ENCODE data around the gene SMIM5. TPM values are rescaled to one million over a fixed set of nuclear protein-coding genes. Genes with fewer than 3 reads are reported as not detected.

Gene SMIM5
- total and polyA plus RNA-seq, 2 experiments from 2014 or later = 0.08 TPM; not detected in 1

DNA sequence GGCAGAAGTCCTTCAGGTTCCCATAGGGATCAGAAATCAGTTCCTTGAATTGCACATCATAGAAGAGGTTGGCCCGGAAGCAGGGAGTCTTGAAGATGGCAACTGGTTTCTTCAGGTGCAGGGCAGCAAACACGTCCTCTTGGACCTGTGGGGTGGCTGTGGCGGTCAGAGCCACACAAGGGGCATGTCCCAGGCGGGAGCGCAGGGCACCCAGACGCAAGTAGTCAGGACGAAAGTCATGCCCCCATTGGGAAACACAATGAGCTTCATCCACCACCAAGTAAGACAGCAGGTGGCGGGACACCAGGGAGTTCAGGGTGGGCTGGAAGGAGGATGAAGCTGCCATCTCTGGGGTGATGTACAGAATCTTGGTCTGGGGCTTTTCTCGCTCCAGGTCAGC is 29.3 kb downstream of the SMIM5 start:
- Histone ChIP-seq H3K27ac (no peak overlapping the region), H3K9me3 (ENCODE audit: low read depth) (no peaks in the 10 kb centered on the region), H3K4me2 (ENCODE audit: unreplicated experiment) (no peak overlapping the region), H3K4me1 (ENCODE audit: insufficient read depth) (peaks cover 7% of the 10 kb centered on the region; the same call in 1 of the 2 replicates), H3K9ac (no peak overlapping the region), H3K79me2 (ENCODE audit: insufficient read depth) (peaks cover 27% of the 10 kb centered on the region), H3K27me3 (replicated peaks; ENCODE audit: insufficient read depth) (no peaks in the 10 kb centered on the region), H3K4me3 (no peak overlapping the region), H3K36me3 (ENCODE audit: low read depth) (no peaks in the 10 kb centered on the region; the same call in 1 of the 2 replicates), H4K20me1 (ENCODE audit: insufficient read depth) (no peaks in the 10 kb centered on the region), H3K9me2 (ENCODE audit: insufficient read depth) (no peaks in the 10 kb centered on the region), H3F3A (ENCODE audit: insufficient read depth) (no peaks in the 10 kb centered on the region), H2AFZ (no peak overlapping the region)
- TF ChIP-seq EZH2 (IDR thresholded peaks at IDR 0.05; ENCODE audit: insufficient read depth, poor library complexity, severe bottlenecking) (no peak), EZH2phosphoT487 (IDR thresholded peaks at IDR 0.05; ENCODE audit: insufficient read depth, low read depth) (no peak)
- DNase-seq = no peak
- in situ Hi-C loops (cut with MboI) = no loop called here
- 99 to 100% methylated on average over 9 of the region's 9 CpGs for WGBS, 2 experiments (ENCODE audit: low coverage in 1 of 2, low lambda C conversion rate in 2 of 2, missing lambda C conversion rate in 2 of 2)

GRCh38 chr17:75664099-75664549 is 30.9 kb downstream of the SMIM5 start:
- H3F3A ChIP-seq (ENCODE audit: insufficient read depth) = no peaks in the 10 kb centered on the region
- no peak overlapping the region for H3K9ac ChIP-seq
- H3K9me2 ChIP-seq (ENCODE audit: insufficient read depth) = no peaks in the 10 kb centered on the region
- WGBS, 2 experiments (ENCODE audit: low coverage in 1 of 2, low lambda C conversion rate in 2 of 2, missing lambda C conversion rate in 2 of 2) = 87 to 89% methylated on average over 3 of the region's 3 CpGs
- H4K20me1 ChIP-seq (ENCODE audit: insufficient read depth) = no peaks in the 10 kb centered on the region
- H3K4me2 ChIP-seq (ENCODE audit: unreplicated experiment) = no peak overlapping the region
- no peaks in the 10 kb centered on the region for H3K9me3 ChIP-seq (ENCODE audit: low read depth)
- no peak for TF ChIP-seq EZH2 (IDR thresholded peaks at IDR 0.05; ENCODE audit: insufficient read depth, poor library complexity, severe bottlenecking)
- no peaks in the 10 kb centered on the region for H3K27me3 ChIP-seq (replicated peaks; ENCODE audit: insufficient read depth)
- no peak for DNase-seq
- in situ Hi-C loops (cut with MboI) = no loop called here
- H3K4me3 ChIP-seq = no peak overlapping the region
- peaks cover 12% of the 10 kb centered on the region; the same call in 1 of the 2 replicates for H3K4me1 ChIP-seq (ENCODE audit: insufficient read depth)
- no peak overlapping the region for H3K27ac ChIP-seq
- H3K36me3 ChIP-seq (ENCODE audit: low read depth) = peaks cover 5% of the 10 kb centered on the region; the same call in 1 of the 2 replicates
- no peak overlapping the region for H2AFZ ChIP-seq
- peaks cover 43% of the 10 kb centered on the region for H3K79me2 ChIP-seq (ENCODE audit: insufficient read depth)

- WGBS, 2 experiments (ENCODE audit: low coverage in 1 of 2, low lambda C conversion rate in 2 of 2, missing lambda C conversion rate in 2 of 2) = 85 to 86% methylated on average over 10 of the region's 10 CpGs
- H3K9ac ChIP-seq = peak overlapping the region; percentile 97
These were observed 32.7 kb downstream of the SMIM5 start for GRCh38 chr17:75665981-75666380.

GRCh38 chr17:75666959-75667790 is 33.9 kb downstream of the SMIM5 start, which contains the start of the genes RECQL5 and SAP30BP:
Gene RECQL5, minus strand, starts transcription at chr17:75667154. Its CDS starts 597 bp downstream, at chr17:75666557.
Gene SAP30BP, plus strand, starts transcription at chr17:75667338. Its CDS starts 35 bp downstream, at chr17:75667373.
- DNase-seq = peak; percentile 99
- H4K20me1 ChIP-seq (ENCODE audit: insufficient read depth) = no peaks in the 10 kb centered on the region
- H3K9me3 ChIP-seq (ENCODE audit: low read depth) = no peaks in the 10 kb centered on the region
- peak within 1 kb of the TSS; percentile 86 for H2AFZ ChIP-seq
- H3K27me3 ChIP-seq (replicated peaks; ENCODE audit: insufficient read depth) = no peaks in the 10 kb centered on the region
- in situ Hi-C loops (cut with MboI) = no loop called here
- H3K9me2 ChIP-seq (ENCODE audit: insufficient read depth) = no peaks in the 10 kb centered on the region
- TF ChIP-seq EZH2 (IDR thresholded peaks at IDR 0.05; ENCODE audit: insufficient read depth, poor library complexity, severe bottlenecking) (no peak), EZH2phosphoT487 (IDR thresholded peaks at IDR 0.05; ENCODE audit: insufficient read depth, low read depth) (no peak)
- H3K27ac ChIP-seq = peak within 1 kb of the TSS; percentile 82
- WGBS, 2 experiments (ENCODE audit: low coverage in 1 of 2, low lambda C conversion rate in 2 of 2, missing lambda C conversion rate in 2 of 2) = 0 to 1% methylated on average over 53 to 55 of the region's 55 CpGs
- H3K36me3 ChIP-seq (ENCODE audit: low read depth) = peaks cover 33% of the 10 kb centered on the region
- peaks cover 73% of the 10 kb centered on the region for H3K79me2 ChIP-seq (ENCODE audit: insufficient read depth)
- peaks cover 12% of the 10 kb centered on the region; the same call in 1 of the 2 replicates for H3K4me1 ChIP-seq (ENCODE audit: insufficient read depth)
- peak within 1 kb of the TSS; percentile 91 for H3K4me3 ChIP-seq
- H3F3A ChIP-seq (ENCODE audit: insufficient read depth) = no peaks in the 10 kb centered on the region
- peak within 1 kb of the TSS; percentile 97 for H3K9ac ChIP-seq
- peak within 1 kb of the TSS; percentile 97 for H3K4me2 ChIP-seq (ENCODE audit: unreplicated experiment)

More at GRCh38 chr17:75665981-75666380, 32.7 kb downstream of the SMIM5 start:
- no peaks in the 10 kb centered on the region for H4K20me1 ChIP-seq (ENCODE audit: insufficient read depth)
- no peaks in the 10 kb centered on the region for H3K9me2 ChIP-seq (ENCODE audit: insufficient read depth)
- in situ Hi-C loops (cut with MboI) = no loop called here
- no peak for DNase-seq
- H3K36me3 ChIP-seq (ENCODE audit: low read depth) = peaks cover 23% of the 10 kb centered on the region
- no peaks in the 10 kb centered on the region for H3K27me3 ChIP-seq (replicated peaks; ENCODE audit: insufficient read depth)
- no peak overlapping the region for H2AFZ ChIP-seq
- peaks cover 12% of the 10 kb centered on the region; the same call in 1 of the 2 replicates for H3K4me1 ChIP-seq (ENCODE audit: insufficient read depth)
- peak overlapping the region; percentile 91 for H3K4me3 ChIP-seq
- H3K79me2 ChIP-seq (ENCODE audit: insufficient read depth) = peaks cover 62% of the 10 kb centered on the region
- TF ChIP-seq EZH2phosphoT487 (IDR thresholded peaks at IDR 0.05; ENCODE audit: insufficient read depth, low read depth) (no peak), EZH2 (IDR thresholded peaks at IDR 0.05; ENCODE audit: insufficient read depth, poor library complexity, severe bottlenecking) (no peak)
- no peaks in the 10 kb centered on the region for H3K9me3 ChIP-seq (ENCODE audit: low read depth)
- H3K27ac ChIP-seq = no peak overlapping the region
- peak overlapping the region; percentile 85 for H3K4me2 ChIP-seq (ENCODE audit: unreplicated experiment)
- no peaks in the 10 kb centered on the region for H3F3A ChIP-seq (ENCODE audit: insufficient read depth)

All from GM23248 (cell line).